WTC11 (cell line): ENCODE data around the gene SWT1. TPM values are rescaled to one million over a fixed set of nuclear protein-coding genes. Genes with fewer than 3 reads are reported as not detected.

Source experiments
- ATAC-seq: fragments of 200-7000 bp; cut with Tn5 transposase; 2 replicates; pipeline ENCODE4 v1.10.0; 2021; ENCODE audit warnings: mild to moderate bottlenecking, moderate library complexity
- CTCF ChIA-PET: fragments of 300-600 bp; sonication (Branson Sonifier 250); formaldehyde crosslinking; loops from one replicate; lab custom pipeline; 2021; ENCODE audit warnings: antibody characterized with exemption; lab: Charles Lee
- POLR2A ChIA-PET: fragments of 350-600 bp; sonication (Branson Sonifier 250); formaldehyde crosslinking; loops from one replicate; lab custom pipeline; 2021; ENCODE audit warnings: antibody characterized with exemption; lab: Charles Lee
- DNase-seq: peaks from one replicate; pipeline ENCODE4 v3.0.0; 2021; ENCODE audit warnings: low spot score
- H3K27ac Mint-ChIP-seq: 2 replicates; pipeline ENCODE4 v1.8.0; 2021; ENCODE audit warnings: mixed read lengths
- H3K27me3 Mint-ChIP-seq: 2 replicates; pipeline ENCODE4 v1.8.0; 2021; ENCODE audit warnings: low read depth, mild to moderate bottlenecking, moderate library complexity, mixed read lengths
- H3K36me3 Mint-ChIP-seq: 2 replicates; pipeline ENCODE4 v1.8.0; 2021; ENCODE audit warnings: mixed read lengths
- H3K4me1 Mint-ChIP-seq: 2 replicates; pipeline ENCODE4 v1.8.0; 2022; ENCODE audit warnings: mixed read lengths
- H3K4me3 Mint-ChIP-seq: 2 replicates; pipeline ENCODE4 v1.8.0; 2021; ENCODE audit warnings: mild to moderate bottlenecking, moderate library complexity, mixed read lengths
- H3K9me3 Mint-ChIP-seq: 2 replicates; pipeline ENCODE4 v1.8.0; 2021; ENCODE audit warnings: mixed read lengths
- GTF2I ChIP-seq: fragments of 250-450 bp; sonication (Bioruptor Pico); conservative IDR thresholded peaks from 2 replicates; pipeline ENCODE4 v1.4.0; 2021; ENCODE audit warnings: mild to moderate bottlenecking
- NR2C2 ChIP-seq: sonication (generic); formaldehyde crosslinking; IDR thresholded peaks from 2 replicates; pipeline ENCODE4 v1.8.0; 2022; ENCODE audit warnings: mild to moderate bottlenecking, missing genetic modification reagents
- PRRX2 ChIP-seq: fragments of 250-450 bp; sonication (Bioruptor Pico); IDR thresholded peaks from 2 replicates; pipeline ENCODE4 v1.8.0; 2021; ENCODE audit warnings: mild to moderate bottlenecking
- RORB ChIP-seq: fragments of 250-450 bp; sonication (Bioruptor Pico); IDR thresholded peaks from 2 replicates; pipeline ENCODE4 v1.9.0; 2021; ENCODE audit warnings: mild to moderate bottlenecking
- SMAD3 ChIP-seq: sonication (generic); formaldehyde crosslinking; IDR thresholded peaks from 2 replicates; pipeline ENCODE4 v1.8.0; 2022; ENCODE audit warnings: missing genetic modification reagents, mild to moderate bottlenecking, borderline replicate concordance
- SOX15 ChIP-seq: fragments of 250-450 bp; sonication (Bioruptor Pico); IDR thresholded peaks from 2 replicates; pipeline ENCODE4 v1.9.0; 2021; ENCODE audit warnings: mild to moderate bottlenecking
- TCF7 ChIP-seq: sonication (generic); formaldehyde crosslinking; IDR thresholded peaks from 2 replicates; pipeline ENCODE4 v1.8.0; 2022; ENCODE audit warnings: mild to moderate bottlenecking, low read depth, missing genetic modification reagents, moderate library complexity
- ZBTB21 ChIP-seq: sonication (generic); formaldehyde crosslinking; IDR thresholded peaks from 2 replicates; pipeline ENCODE4 v1.8.1; 2023; ENCODE audit warnings: mild to moderate bottlenecking, missing genetic modification reagents, borderline replicate concordance
- ZNF219 ChIP-seq: sonication (generic); formaldehyde crosslinking; IDR thresholded peaks from 2 replicates; pipeline ENCODE4 v1.8.0; 2023; ENCODE audit warnings: missing genetic modification reagents, mild to moderate bottlenecking, borderline replicate concordance
- ZNF263 ChIP-seq: sonication (generic); formaldehyde crosslinking; IDR thresholded peaks from 2 replicates; pipeline ENCODE4 v1.8.1; 2022; ENCODE audit warnings: low read depth, mild to moderate bottlenecking, moderate library complexity, missing genetic modification reagents
- total RNA-seq: library from RNA; stranded (reverse); gene quantifications from 3 replicates; pipeline ENCODE4 v1.2.3, GENCODE V29; 2021
- TF ChIP-seq, protein P1 (sequence below): sonication (generic); formaldehyde crosslinking; conservative IDR thresholded peaks from 2 replicates; pipeline ENCODE4 v1.8.1; 2023; ENCODE audit warnings: mild to moderate bottlenecking, low read depth, missing genetic modification reagents, moderate library complexity
- TF ChIP-seq, protein P2 (sequence below): sonication (generic); formaldehyde crosslinking; IDR thresholded peaks from 2 replicates; pipeline ENCODE4 v1.8.1; 2022; ENCODE audit warnings: low read depth, mild to moderate bottlenecking, moderate library complexity, missing genetic modification reagents, borderline replicate concordance
- TF ChIP-seq, protein P3 (sequence below): sonication (generic); formaldehyde crosslinking; IDR thresholded peaks from 2 replicates; pipeline ENCODE4 v1.8.0; 2023; ENCODE audit warnings: missing genetic modification reagents, mild to moderate bottlenecking, borderline replicate concordance
- TF ChIP-seq, protein P4 (sequence below): sonication (generic); formaldehyde crosslinking; conservative IDR thresholded peaks from 2 replicates; pipeline ENCODE4 v1.8.1; 2022; ENCODE audit warnings: mild to moderate bottlenecking, missing genetic modification reagents
- TF ChIP-seq, protein P5 (sequence below): sonication (generic); formaldehyde crosslinking; IDR thresholded peaks from 2 replicates; pipeline ENCODE4 v1.8.1; 2023; ENCODE audit warnings: mild to moderate bottlenecking, missing genetic modification reagents, moderate library complexity
- TF ChIP-seq, protein P6 (sequence below): sonication (generic); formaldehyde crosslinking; IDR thresholded peaks from 2 replicates; pipeline ENCODE4 v1.8.1; 2022; ENCODE audit warnings: mild to moderate bottlenecking, missing genetic modification reagents, moderate library complexity, borderline replicate concordance

Gene SWT1
- total RNA-seq, 1 experiment from 2014 or later: 5.8 TPM

DNA sequence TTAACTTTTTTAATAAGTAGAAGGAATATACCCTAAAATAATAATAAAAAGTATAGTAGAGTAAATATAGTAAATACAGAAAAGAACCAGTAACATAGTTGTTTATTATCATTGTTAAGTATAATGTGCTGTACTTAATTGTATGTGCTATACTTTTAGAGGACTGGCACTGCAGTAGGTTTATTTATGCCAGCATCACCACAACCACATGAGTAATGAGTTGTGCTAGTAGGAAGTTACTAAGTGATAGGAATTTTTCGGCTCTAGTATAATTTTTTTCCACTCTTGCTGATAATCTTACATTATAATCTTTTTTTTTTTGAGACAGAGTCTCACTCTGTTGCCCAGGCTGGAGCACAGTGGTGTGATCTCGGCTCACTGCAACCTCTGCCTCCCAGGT is 88.5 kb downstream of the SWT1 start (continued):
- TF ChIP-seq, protein P1, sequence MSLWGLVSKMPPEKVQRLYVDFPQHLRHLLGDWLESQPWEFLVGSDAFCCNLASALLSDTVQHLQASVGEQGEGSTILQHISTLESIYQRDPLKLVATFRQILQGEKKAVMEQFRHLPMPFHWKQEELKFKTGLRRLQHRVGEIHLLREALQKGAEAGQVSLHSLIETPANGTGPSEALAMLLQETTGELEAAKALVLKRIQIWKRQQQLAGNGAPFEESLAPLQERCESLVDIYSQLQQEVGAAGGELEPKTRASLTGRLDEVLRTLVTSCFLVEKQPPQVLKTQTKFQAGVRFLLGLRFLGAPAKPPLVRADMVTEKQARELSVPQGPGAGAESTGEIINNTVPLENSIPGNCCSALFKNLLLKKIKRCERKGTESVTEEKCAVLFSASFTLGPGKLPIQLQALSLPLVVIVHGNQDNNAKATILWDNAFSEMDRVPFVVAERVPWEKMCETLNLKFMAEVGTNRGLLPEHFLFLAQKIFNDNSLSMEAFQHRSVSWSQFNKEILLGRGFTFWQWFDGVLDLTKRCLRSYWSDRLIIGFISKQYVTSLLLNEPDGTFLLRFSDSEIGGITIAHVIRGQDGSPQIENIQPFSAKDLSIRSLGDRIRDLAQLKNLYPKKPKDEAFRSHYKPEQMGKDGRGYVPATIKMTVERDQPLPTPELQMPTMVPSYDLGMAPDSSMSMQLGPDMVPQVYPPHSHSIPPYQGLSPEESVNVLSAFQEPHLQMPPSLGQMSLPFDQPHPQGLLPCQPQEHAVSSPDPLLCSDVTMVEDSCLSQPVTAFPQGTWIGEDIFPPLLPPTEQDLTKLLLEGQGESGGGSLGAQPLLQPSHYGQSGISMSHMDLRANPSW (CRISPR knock-in tag): no peak
- TF ChIP-seq ZNF219 (CRISPR knock-in tag): no peak

DNA sequence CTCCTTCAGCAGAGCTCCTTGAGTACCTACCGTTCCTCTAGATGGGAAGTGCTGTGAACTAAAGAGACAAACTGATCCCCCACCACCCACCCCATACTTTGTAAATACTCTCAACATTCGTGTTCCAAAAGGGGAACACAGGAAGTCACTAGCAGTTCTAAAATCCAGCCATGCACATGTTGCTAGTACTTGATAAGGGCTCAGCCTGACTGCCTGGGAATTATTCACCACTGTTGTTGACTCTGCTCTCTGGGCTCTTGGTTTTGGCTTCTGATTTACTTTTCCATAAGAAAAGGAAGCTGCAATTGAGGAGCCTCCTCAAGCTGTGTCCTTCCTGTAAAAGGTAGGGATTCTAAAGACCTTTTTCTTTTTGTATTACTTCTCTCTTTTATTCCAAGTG is 92.6 kb downstream of the SWT1 start:
- no peaks in the 10 kb centered on the region for H3K27me3 Mint-ChIP-seq
- ATAC-seq: peak; percentile 94
- H3K4me1 Mint-ChIP-seq: peaks cover 27% of the 10 kb centered on the region
- H3K9me3 Mint-ChIP-seq: no peaks in the 10 kb centered on the region
- H3K4me3 Mint-ChIP-seq: no peak overlapping the region
- CTCF ChIA-PET: interaction anchor here (1.0 to 1.3 kb wide), 4 partner anchors 11 to 431 kb away, joined by 3 to 4 read pairs (median 3); no protein-coding TSS in a partner anchor
- TF ChIP-seq, protein P2, sequence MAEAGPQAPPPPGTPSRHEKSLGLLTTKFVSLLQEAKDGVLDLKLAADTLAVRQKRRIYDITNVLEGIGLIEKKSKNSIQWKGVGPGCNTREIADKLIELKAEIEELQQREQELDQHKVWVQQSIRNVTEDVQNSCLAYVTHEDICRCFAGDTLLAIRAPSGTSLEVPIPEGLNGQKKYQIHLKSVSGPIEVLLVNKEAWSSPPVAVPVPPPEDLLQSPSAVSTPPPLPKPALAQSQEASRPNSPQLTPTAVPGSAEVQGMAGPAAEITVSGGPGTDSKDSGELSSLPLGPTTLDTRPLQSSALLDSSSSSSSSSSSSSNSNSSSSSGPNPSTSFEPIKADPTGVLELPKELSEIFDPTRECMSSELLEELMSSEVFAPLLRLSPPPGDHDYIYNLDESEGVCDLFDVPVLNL (CRISPR knock-in tag): no peak
- TF ChIP-seq PRRX2 (CRISPR knock-in tag) (no peak), SOX15 (no peak), ZBTB21 (CRISPR knock-in tag) (no peak), TCF7 (no peak), SMAD3 (CRISPR knock-in tag) (no peak), ZNF263 (no peak), NR2C2 (no peak), GTF2I (CRISPR knock-in tag) (no peak), RORB (CRISPR knock-in tag) (no peak)
- TF ChIP-seq, protein P3, sequence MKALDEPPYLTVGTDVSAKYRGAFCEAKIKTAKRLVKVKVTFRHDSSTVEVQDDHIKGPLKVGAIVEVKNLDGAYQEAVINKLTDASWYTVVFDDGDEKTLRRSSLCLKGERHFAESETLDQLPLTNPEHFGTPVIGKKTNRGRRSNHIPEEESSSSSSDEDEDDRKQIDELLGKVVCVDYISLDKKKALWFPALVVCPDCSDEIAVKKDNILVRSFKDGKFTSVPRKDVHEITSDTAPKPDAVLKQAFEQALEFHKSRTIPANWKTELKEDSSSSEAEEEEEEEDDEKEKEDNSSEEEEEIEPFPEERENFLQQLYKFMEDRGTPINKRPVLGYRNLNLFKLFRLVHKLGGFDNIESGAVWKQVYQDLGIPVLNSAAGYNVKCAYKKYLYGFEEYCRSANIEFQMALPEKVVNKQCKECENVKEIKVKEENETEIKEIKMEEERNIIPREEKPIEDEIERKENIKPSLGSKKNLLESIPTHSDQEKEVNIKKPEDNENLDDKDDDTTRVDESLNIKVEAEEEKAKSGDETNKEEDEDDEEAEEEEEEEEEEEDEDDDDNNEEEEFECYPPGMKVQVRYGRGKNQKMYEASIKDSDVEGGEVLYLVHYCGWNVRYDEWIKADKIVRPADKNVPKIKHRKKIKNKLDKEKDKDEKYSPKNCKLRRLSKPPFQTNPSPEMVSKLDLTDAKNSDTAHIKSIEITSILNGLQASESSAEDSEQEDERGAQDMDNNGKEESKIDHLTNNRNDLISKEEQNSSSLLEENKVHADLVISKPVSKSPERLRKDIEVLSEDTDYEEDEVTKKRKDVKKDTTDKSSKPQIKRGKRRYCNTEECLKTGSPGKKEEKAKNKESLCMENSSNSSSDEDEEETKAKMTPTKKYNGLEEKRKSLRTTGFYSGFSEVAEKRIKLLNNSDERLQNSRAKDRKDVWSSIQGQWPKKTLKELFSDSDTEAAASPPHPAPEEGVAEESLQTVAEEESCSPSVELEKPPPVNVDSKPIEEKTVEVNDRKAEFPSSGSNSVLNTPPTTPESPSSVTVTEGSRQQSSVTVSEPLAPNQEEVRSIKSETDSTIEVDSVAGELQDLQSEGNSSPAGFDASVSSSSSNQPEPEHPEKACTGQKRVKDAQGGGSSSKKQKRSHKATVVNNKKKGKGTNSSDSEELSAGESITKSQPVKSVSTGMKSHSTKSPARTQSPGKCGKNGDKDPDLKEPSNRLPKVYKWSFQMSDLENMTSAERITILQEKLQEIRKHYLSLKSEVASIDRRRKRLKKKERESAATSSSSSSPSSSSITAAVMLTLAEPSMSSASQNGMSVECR (CRISPR knock-in tag): no peak
- TF ChIP-seq, protein P4, sequence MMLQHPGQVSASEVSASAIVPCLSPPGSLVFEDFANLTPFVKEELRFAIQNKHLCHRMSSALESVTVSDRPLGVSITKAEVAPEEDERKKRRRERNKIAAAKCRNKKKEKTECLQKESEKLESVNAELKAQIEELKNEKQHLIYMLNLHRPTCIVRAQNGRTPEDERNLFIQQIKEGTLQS (CRISPR knock-in tag): no peak
- TF ChIP-seq, protein P5, sequence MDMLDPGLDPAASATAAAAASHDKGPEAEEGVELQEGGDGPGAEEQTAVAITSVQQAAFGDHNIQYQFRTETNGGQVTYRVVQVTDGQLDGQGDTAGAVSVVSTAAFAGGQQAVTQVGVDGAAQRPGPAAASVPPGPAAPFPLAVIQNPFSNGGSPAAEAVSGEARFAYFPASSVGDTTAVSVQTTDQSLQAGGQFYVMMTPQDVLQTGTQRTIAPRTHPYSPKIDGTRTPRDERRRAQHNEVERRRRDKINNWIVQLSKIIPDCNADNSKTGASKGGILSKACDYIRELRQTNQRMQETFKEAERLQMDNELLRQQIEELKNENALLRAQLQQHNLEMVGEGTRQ (CRISPR knock-in tag): no peak
- TF ChIP-seq, protein P6, sequence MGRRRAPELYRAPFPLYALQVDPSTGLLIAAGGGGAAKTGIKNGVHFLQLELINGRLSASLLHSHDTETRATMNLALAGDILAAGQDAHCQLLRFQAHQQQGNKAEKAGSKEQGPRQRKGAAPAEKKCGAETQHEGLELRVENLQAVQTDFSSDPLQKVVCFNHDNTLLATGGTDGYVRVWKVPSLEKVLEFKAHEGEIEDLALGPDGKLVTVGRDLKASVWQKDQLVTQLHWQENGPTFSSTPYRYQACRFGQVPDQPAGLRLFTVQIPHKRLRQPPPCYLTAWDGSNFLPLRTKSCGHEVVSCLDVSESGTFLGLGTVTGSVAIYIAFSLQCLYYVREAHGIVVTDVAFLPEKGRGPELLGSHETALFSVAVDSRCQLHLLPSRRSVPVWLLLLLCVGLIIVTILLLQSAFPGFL: no peak
- TF ChIP-seq, all 79 proteins: peak for 0
- DNase-seq: no peak
- peak overlapping the region; percentile 91 for H3K27ac Mint-ChIP-seq
- POLR2A ChIA-PET: no interaction called here
- no peaks in the 10 kb centered on the region for H3K36me3 Mint-ChIP-seq
